ENCODE data around the gene PTHLH. TPM values are rescaled to one million over a fixed set of nuclear protein-coding genes. Genes with fewer than 3 reads are reported as not detected.
A peak's percentile ranks its signal among the peaks of the same experiment; 100 is the strongest.

The PTHLH gene
- total and polyA plus RNA-seq, 2 experiments from 2014 or later = 3.1 to 4.5 TPM

- Histone ChIP-seq H3K27me3 (peaks cover 77% of the 10 kb centered on the region), H3K4me2 (peak overlapping the region; percentile 97), H3K9me3 (ENCODE audit: low read depth) (no peaks in the 10 kb centered on the region), H3K9me2 (replicated peaks; ENCODE audit: insufficient read depth) (no peaks in the 10 kb centered on the region), H3K36me3 (replicated peaks; ENCODE audit: insufficient read depth, low read depth) (no peaks in the 10 kb centered on the region), H4K20me1 (ENCODE audit: insufficient read depth, poor library complexity, severe bottlenecking) (no peaks in the 10 kb centered on the region), H3K27ac (no peak overlapping the region), H3K4me1 (ENCODE audit: insufficient read depth) (peaks cover 23% of the 10 kb centered on the region), H3K4me3 (peak overlapping the region; percentile 77), H3K79me2 (no peaks in the 10 kb centered on the region), H2AFZ (peak overlapping the region; percentile 72)
- 4% methylated on average over 38 of the region's 38 CpGs for WGBS (ENCODE audit: low lambda C conversion rate, missing lambda C conversion rate)
- TF ChIP-seq EZH2phosphoT487 (IDR thresholded peaks at IDR 0.05; ENCODE audit: low read depth, severe bottlenecking, unreplicated experiment) (no peak), EZH2 (IDR thresholded peaks at IDR 0.05; ENCODE audit: borderline replicate concordance) (no peak), CTCF (IDR thresholded peaks at IDR 0.05; ENCODE audit: poor library complexity) (no peak)
- DNase-seq (ENCODE audit: low spot score) = peak; percentile 30
Measured at GRCh38 chr12:27968972-27969623, 3.4 kb downstream of the PTHLH start.

- DNase-seq (ENCODE audit: low spot score) = no peak
- no peaks in the 10 kb centered on the region for H3K9me3 ChIP-seq (ENCODE audit: low read depth)
- no peaks in the 10 kb centered on the region for H4K20me1 ChIP-seq (ENCODE audit: insufficient read depth, poor library complexity, severe bottlenecking)
- TF ChIP-seq EZH2phosphoT487 (IDR thresholded peaks at IDR 0.05; ENCODE audit: low read depth, severe bottlenecking, unreplicated experiment) (no peak), EZH2 (IDR thresholded peaks at IDR 0.05; ENCODE audit: borderline replicate concordance) (no peak), CTCF (IDR thresholded peaks at IDR 0.05; ENCODE audit: poor library complexity) (no peak)
- H3K4me1 ChIP-seq (ENCODE audit: insufficient read depth) = peaks cover 23% of the 10 kb centered on the region
- peaks cover 64% of the 10 kb centered on the region for H3K27me3 ChIP-seq
- no peak overlapping the region for H3K27ac ChIP-seq
- H3K4me2 ChIP-seq = peak overlapping the region; percentile 97
- H3K36me3 ChIP-seq (replicated peaks; ENCODE audit: insufficient read depth, low read depth) = no peaks in the 10 kb centered on the region
- H3K4me3 ChIP-seq = no peak overlapping the region
- no peaks in the 10 kb centered on the region for H3K9me2 ChIP-seq (replicated peaks; ENCODE audit: insufficient read depth)
- H2AFZ ChIP-seq = no peak overlapping the region
- H3K79me2 ChIP-seq = no peaks in the 10 kb centered on the region
- WGBS (ENCODE audit: low lambda C conversion rate, missing lambda C conversion rate) = 58% methylated on average over 2 of the region's 2 CpGs
Measured at GRCh38 chr12:27967551-27968054, 4.9 kb downstream of the PTHLH start.

- Histone ChIP-seq H3K79me2 (no peaks in the 10 kb centered on the region), H3K27me3 (peaks cover 58% of the 10 kb centered on the region), H3K4me2 (no peak overlapping the region), H2AFZ (no peak overlapping the region), H3K4me3 (no peak overlapping the region), H3K9me3 (ENCODE audit: low read depth) (no peaks in the 10 kb centered on the region), H4K20me1 (ENCODE audit: insufficient read depth, poor library complexity, severe bottlenecking) (no peaks in the 10 kb centered on the region), H3K36me3 (replicated peaks; ENCODE audit: insufficient read depth, low read depth) (no peaks in the 10 kb centered on the region), H3K27ac (no peak overlapping the region), H3K4me1 (ENCODE audit: insufficient read depth) (peaks cover 23% of the 10 kb centered on the region), H3K9me2 (replicated peaks; ENCODE audit: insufficient read depth) (no peaks in the 10 kb centered on the region)
- peak; percentile 9 for DNase-seq (ENCODE audit: low spot score)
- TF ChIP-seq EZH2 (IDR thresholded peaks at IDR 0.05; ENCODE audit: borderline replicate concordance) (no peak), EZH2phosphoT487 (IDR thresholded peaks at IDR 0.05; ENCODE audit: low read depth, severe bottlenecking, unreplicated experiment) (no peak), CTCF (IDR thresholded peaks at IDR 0.05; ENCODE audit: poor library complexity) (no peak)
- WGBS (ENCODE audit: low lambda C conversion rate, missing lambda C conversion rate) = 61% methylated on average over 2 of the region's 2 CpGs
Measured at GRCh38 chr12:27966870-27967269, 5.7 kb downstream of the PTHLH start.
